ENCODE measurements around the gene POLE.

The POLE gene

DNA sequence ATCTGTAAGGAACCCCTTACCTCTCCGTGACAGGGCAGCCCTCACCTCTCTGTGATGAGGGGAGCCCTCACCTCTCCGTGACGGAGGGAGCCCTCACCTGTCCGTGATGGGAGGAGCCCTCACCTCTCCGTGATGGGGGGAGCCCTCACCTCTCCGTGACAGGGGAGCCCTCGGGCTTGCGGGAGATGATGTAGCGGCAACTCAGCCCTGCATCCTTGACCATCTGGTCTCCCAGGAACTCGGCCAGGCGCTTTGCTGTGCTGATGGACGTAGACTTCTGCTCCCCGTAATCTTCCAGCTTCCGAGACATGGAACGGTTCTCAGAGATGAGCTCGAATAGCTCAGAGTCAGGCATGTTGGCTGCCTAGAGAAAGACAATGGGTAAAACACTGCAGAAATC, 28.0 kb downstream of the POLE start:
- Histone ChIP-seq H3K27ac (ENCODE audit: low read depth, low read length) (no peak overlapping the region), H3K36me3 (ENCODE audit: control insufficient read depth, low read length) (peaks cover 98% of the 10 kb centered on the region), H3F3A (ENCODE audit: control insufficient read depth, insufficient read depth) (peaks cover 3% of the 10 kb centered on the region; the same call in 1 of the 2 replicates)

DNA sequence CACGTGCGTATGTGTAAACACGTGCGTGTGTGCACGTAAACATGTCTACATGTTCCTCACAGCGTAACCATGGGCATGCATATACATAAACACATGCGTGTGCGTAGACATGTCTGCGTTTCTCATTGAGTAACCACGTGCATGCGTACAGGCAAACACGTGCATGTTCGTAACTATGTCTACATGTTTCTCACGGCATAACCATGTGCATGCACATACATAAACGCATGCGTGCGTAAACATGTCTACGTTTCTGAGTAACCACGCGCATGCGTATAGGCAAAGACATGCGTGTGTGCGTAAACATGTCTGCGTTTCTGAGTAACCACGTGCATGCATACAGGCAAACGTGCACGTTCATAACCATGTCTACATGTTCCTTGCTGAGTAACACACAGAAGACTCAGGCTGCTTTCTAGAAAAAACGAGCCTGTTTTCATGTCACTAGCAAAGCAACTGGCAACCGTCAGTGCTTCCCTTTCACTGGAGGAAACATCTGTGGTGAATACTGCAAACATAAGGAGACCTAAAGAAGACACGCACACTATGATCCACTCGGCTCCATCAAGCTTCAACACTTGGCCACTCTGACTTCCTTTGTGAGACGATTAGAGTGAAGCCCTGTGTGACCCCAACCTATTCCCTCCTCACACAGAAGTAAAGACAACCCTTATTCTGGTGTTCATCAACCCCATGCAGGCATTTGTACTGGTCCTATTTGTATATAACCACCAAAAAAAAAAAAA, 28.8 kb downstream of the POLE start:
- H3K36me3 ChIP-seq (ENCODE audit: control insufficient read depth, low read length), result peaks cover 98% of the 10 kb centered on the region
- 0 out of 2 replicates have a peak, but pooled peaks cover 6% of the 10 kb centered on the region for H3K79me2 ChIP-seq (ENCODE audit: control insufficient read depth, low read length)
- no peaks in the 10 kb centered on the region for H3K27me3 ChIP-seq (ENCODE audit: control insufficient read depth, low read length)
- no peaks in the 10 kb centered on the region for H4K20me1 ChIP-seq (ENCODE audit: control insufficient read depth, insufficient read depth, low read depth, low read length)
- H3K4me3 ChIP-seq (ENCODE audit: low read length), result no peak overlapping the region
- H3K4me2 ChIP-seq (ENCODE audit: low read length), result no peak overlapping the region
- H3K9me3 ChIP-seq (ENCODE audit: control insufficient read depth, insufficient read depth, low read length), result no peaks in the 10 kb centered on the region
- peaks cover 3% of the 10 kb centered on the region; the same call in 1 of the 2 replicates for H3F3A ChIP-seq (ENCODE audit: control insufficient read depth, insufficient read depth)
- no peaks in the 10 kb centered on the region for H3K9me2 ChIP-seq (replicated peaks; ENCODE audit: control insufficient read depth, low read length)
- no peak for TF ChIP-seq EZH2phosphoT487 (IDR thresholded peaks at IDR 0.05; ENCODE audit: borderline replicate concordance, low read length)
- TF ChIP-seq, protein P1, sequence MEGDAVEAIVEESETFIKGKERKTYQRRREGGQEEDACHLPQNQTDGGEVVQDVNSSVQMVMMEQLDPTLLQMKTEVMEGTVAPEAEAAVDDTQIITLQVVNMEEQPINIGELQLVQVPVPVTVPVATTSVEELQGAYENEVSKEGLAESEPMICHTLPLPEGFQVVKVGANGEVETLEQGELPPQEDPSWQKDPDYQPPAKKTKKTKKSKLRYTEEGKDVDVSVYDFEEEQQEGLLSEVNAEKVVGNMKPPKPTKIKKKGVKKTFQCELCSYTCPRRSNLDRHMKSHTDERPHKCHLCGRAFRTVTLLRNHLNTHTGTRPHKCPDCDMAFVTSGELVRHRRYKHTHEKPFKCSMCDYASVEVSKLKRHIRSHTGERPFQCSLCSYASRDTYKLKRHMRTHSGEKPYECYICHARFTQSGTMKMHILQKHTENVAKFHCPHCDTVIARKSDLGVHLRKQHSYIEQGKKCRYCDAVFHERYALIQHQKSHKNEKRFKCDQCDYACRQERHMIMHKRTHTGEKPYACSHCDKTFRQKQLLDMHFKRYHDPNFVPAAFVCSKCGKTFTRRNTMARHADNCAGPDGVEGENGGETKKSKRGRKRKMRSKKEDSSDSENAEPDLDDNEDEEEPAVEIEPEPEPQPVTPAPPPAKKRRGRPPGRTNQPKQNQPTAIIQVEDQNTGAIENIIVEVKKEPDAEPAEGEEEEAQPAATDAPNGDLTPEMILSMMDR (IDR thresholded peaks at IDR 0.05; ENCODE audit: low read depth, low read length, poor library complexity, severe bottlenecking), result no peak
- no peaks in the 10 kb centered on the region for H3K4me1 ChIP-seq (ENCODE audit: control insufficient read depth, low read length)
- no peak overlapping the region for H3K27ac ChIP-seq (ENCODE audit: low read depth, low read length)

More for the DNA sequence above, 28.0 kb downstream of the POLE start:
- Histone ChIP-seq H3K9me3 (ENCODE audit: control insufficient read depth, insufficient read depth, low read length) (no peaks in the 10 kb centered on the region), H4K20me1 (ENCODE audit: control insufficient read depth, insufficient read depth, low read depth, low read length) (no peaks in the 10 kb centered on the region), H3K4me3 (ENCODE audit: low read length) (no peak overlapping the region), H3K4me2 (ENCODE audit: low read length) (no peak overlapping the region), H3K27me3 (ENCODE audit: control insufficient read depth, low read length) (no peaks in the 10 kb centered on the region), H3K4me1 (ENCODE audit: control insufficient read depth, low read length) (no peaks in the 10 kb centered on the region), H3K79me2 (ENCODE audit: control insufficient read depth, low read length) (0 out of 2 replicates have a peak, but pooled peaks cover 7% of the 10 kb centered on the region), H3K9me2 (replicated peaks; ENCODE audit: control insufficient read depth, low read length) (no peaks in the 10 kb centered on the region)
- TF ChIP-seq, protein P1 (IDR thresholded peaks at IDR 0.05; ENCODE audit: low read depth, low read length, poor library complexity, severe bottlenecking), result no peak
- TF ChIP-seq EZH2phosphoT487 (IDR thresholded peaks at IDR 0.05; ENCODE audit: borderline replicate concordance, low read length), result no peak

DNA sequence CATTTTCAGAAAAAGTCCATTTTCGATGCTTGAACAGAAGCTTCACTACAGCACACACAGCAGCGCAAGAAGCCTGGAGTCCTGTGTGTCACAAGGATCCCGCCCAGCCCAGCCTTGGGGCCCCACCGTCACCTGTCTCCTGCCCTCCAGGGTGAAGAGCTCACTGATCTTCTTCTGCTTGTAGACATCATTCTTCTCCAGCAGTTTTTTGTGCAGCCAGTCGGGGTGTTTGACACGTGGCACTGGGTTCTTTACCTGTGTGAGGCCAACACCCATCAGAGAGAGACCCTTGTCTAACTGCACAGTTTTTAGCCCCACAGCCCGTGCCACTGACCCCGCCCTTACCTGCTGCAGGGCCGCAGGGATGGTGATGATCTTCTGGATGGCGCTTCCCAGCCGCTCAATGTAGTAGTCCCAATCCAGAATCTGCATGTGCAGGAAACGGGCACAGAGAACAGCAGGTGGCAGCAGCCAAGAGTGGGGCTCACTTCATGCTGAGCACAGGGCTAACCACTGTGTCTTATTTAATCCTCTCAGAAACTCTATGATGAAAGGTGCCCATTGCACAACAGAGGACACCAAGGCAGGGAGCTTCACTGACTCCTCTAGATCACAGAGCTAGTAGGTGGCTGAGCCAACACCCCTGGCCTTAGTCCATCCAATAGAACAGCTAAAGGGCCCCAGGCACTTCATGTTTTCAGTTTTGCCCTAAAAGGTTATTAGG, 30.0 kb downstream of the POLE start:
- Histone ChIP-seq H3K27me3 (ENCODE audit: control insufficient read depth, low read length) (no peaks in the 10 kb centered on the region), H3K4me2 (ENCODE audit: low read length) (no peak overlapping the region), H3K79me2 (ENCODE audit: control insufficient read depth, low read length) (no peaks in the 10 kb centered on the region), H3K4me1 (ENCODE audit: control insufficient read depth, low read length) (no peaks in the 10 kb centered on the region), H3K9me2 (replicated peaks; ENCODE audit: control insufficient read depth, low read length) (no peaks in the 10 kb centered on the region), H3K4me3 (ENCODE audit: low read length) (no peak overlapping the region), H3F3A (ENCODE audit: control insufficient read depth, insufficient read depth) (peaks cover 3% of the 10 kb centered on the region; the same call in 1 of the 2 replicates), H4K20me1 (ENCODE audit: control insufficient read depth, insufficient read depth, low read depth, low read length) (no peaks in the 10 kb centered on the region), H3K36me3 (ENCODE audit: control insufficient read depth, low read length) (peaks cover 98% of the 10 kb centered on the region), H3K27ac (ENCODE audit: low read depth, low read length) (no peak overlapping the region), H3K9me3 (ENCODE audit: control insufficient read depth, insufficient read depth, low read length) (no peaks in the 10 kb centered on the region)
- TF ChIP-seq, protein P1 (IDR thresholded peaks at IDR 0.05; ENCODE audit: low read depth, low read length, poor library complexity, severe bottlenecking), result no peak
- no peak for TF ChIP-seq EZH2phosphoT487 (IDR thresholded peaks at IDR 0.05; ENCODE audit: borderline replicate concordance, low read length)

All from DOHH2 (cell line).